ENCODE results near the gene CLCF1. TPM values are rescaled to one million over a fixed set of nuclear protein-coding genes. Genes with fewer than 3 reads are reported as not detected.

CLCF1 gene
- total RNA-seq, 1 experiment from 2014 or later = 2.1 TPM

DNA sequence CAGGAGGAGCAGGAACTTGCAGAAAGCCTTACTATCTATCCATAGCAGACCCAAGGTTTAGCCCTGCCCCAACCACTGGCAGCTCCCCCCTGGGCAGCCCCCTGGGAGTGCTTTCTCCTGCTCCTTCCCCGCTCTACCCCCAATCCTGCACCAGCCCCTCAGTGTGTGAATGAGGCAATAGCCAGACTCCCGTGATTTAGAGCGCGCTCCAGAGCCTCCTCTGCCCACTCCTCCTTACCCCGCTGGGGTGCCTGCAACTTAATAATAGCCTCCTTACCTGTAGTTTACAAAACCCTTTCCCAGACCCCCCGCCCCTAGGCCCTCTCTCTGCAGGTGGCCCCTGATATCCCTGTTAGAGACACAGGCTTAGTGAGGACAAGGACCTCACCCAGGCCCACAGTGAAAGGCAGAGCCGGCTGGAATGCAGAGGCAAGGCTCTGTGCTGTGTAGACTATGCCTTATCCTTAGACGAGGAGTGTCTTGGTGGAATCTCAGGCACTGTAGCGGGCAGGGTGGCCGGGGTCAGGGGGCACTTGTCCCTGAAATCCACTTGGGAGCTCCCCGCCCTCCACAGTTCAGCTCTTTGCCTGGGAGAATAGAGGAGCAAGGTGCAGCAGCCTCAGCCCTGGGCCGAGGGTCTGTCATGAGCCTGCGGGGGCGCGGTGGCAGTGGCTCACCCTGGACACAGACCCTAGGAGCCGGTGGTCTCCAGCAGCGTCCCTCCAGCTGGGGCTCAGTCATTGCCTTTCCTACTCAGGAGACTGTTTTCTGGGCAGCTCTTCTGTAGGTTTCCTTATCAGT is 37.8 kb upstream of the CLCF1 start:
- WGBS (ENCODE audit: extremely low coverage, insufficient read length, low lambda C conversion rate) = no CpG with 5 or more reads among the region's 17 CpGs
- peaks cover 52% of the 10 kb centered on the region for H3K27me3 Mint-ChIP-seq (ENCODE audit: low read depth)
- Histone ChIP-seq H4K8ac (replicated peaks; ENCODE audit: insufficient read length, low read depth, low read length) (no peak overlapping the region), H3K79me2 (ENCODE audit: insufficient read depth, low read length) (no peaks in the 10 kb centered on the region), H2BK120ac (ENCODE audit: low read depth, low read length, poor library complexity, severe bottlenecking) (no peak overlapping the region), H2AFZ (ENCODE audit: low read length) (no peak overlapping the region), H3K23me2 (ENCODE audit: insufficient read length, low read depth, low read length, poor library complexity, severe bottlenecking) (no peaks in the 10 kb centered on the region), H3K27ac (ENCODE audit: insufficient read length, low read depth, low read length) (no peak overlapping the region), H3K4me1 (ENCODE audit: insufficient read depth, low read length) (no peaks in the 10 kb centered on the region), H2BK5ac (ENCODE audit: insufficient read length, low read length) (no peak overlapping the region), H3K56ac (ENCODE audit: insufficient read length, low read depth, low read length) (no peak overlapping the region), H3K4ac (ENCODE audit: low read depth, low read length) (no peak overlapping the region), H2BK20ac (ENCODE audit: low read depth, low read length, poor library complexity, severe bottlenecking) (no peak overlapping the region), H3K79me1 (ENCODE audit: insufficient read depth, low read depth, low read length, poor library complexity, severe bottlenecking) (no peaks in the 10 kb centered on the region), H3K23ac (ENCODE audit: insufficient read length, low read depth, low read length) (no peak overlapping the region), H3K27me3 (ENCODE audit: insufficient read depth, low read length) (no peaks in the 10 kb centered on the region), H4K5ac (ENCODE audit: insufficient read length, low read depth, low read length) (no peak overlapping the region), H3T11ph (ENCODE audit: low read length) (no peak overlapping the region), H2BK12ac (ENCODE audit: insufficient read length, low read depth, low read length) (no peak overlapping the region), H2AK5ac (ENCODE audit: insufficient read length, low read length) (no peak overlapping the region), H4K91ac (ENCODE audit: insufficient read length, low read depth, low read length) (no peak overlapping the region), H3K18ac (ENCODE audit: insufficient read length, low read depth, low read length) (no peak overlapping the region), H3K9me3 (ENCODE audit: control insufficient read depth, low read depth, low read length) (no peaks in the 10 kb centered on the region), H2BK15ac (ENCODE audit: low read depth, low read length) (no peak overlapping the region), H3K14ac (ENCODE audit: insufficient read depth, low read length) (no peak overlapping the region), H4K20me1 (ENCODE audit: control insufficient read depth, insufficient read depth, insufficient read length) (no peaks in the 10 kb centered on the region), H3K4me2 (ENCODE audit: insufficient read depth, insufficient read length, low read length) (no peak overlapping the region), H3K9ac (ENCODE audit: extremely low read depth, insufficient read length, low read length) (no peak overlapping the region)
- no peak for DNase-seq
- peaks cover 17 to 32% of the 10 kb centered on the region in 2 experiments for H3K4me1 Mint-ChIP-seq
- H3K27ac Mint-ChIP-seq = peak overlapping the region in 1 of 3 experiments; percentile 16; a peak in 1 of 7 replicates
- TF ChIP-seq, protein P1, sequence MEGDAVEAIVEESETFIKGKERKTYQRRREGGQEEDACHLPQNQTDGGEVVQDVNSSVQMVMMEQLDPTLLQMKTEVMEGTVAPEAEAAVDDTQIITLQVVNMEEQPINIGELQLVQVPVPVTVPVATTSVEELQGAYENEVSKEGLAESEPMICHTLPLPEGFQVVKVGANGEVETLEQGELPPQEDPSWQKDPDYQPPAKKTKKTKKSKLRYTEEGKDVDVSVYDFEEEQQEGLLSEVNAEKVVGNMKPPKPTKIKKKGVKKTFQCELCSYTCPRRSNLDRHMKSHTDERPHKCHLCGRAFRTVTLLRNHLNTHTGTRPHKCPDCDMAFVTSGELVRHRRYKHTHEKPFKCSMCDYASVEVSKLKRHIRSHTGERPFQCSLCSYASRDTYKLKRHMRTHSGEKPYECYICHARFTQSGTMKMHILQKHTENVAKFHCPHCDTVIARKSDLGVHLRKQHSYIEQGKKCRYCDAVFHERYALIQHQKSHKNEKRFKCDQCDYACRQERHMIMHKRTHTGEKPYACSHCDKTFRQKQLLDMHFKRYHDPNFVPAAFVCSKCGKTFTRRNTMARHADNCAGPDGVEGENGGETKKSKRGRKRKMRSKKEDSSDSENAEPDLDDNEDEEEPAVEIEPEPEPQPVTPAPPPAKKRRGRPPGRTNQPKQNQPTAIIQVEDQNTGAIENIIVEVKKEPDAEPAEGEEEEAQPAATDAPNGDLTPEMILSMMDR (conservative IDR thresholded peaks at IDR 0.05) = no peak
- no peak overlapping the region for H3K4me3 Mint-ChIP-seq
- H3K9me3 Mint-ChIP-seq = no peaks in the 10 kb centered on the region; a peak in 1 of 5 replicates
- no peaks in the 10 kb centered on the region for H3K36me3 Mint-ChIP-seq (ENCODE audit: insufficient read depth in 1 of 3, low read depth in 3 of 3)

All from H9 (cell line).